Endothelial cell of umbilical vein (primary cell): ENCODE data around the gene AP4S1. TPM values are rescaled to one million over a fixed set of nuclear protein-coding genes. Genes with fewer than 3 reads are reported as not detected.

Experiments
- BruUV-seq: library from RNA; stranded (reverse); fragments of 400-500 nt; replicated peaks from 2 replicates; lab custom pipeline; 2021; lab: Mats Ljungman, UMichigan
- CTCF ChIA-PET: fragments of 300-600, 350-600 bp; sonication (Branson Sonifier 250); formaldehyde crosslinking; loops from one replicate; lab custom pipeline; 2021; ENCODE audit warnings: antibody characterized with exemption, inconsistent platforms; lab: Charles Lee
- POLR2A ChIA-PET: fragments of 300-600, 350-600 bp; sonication (Branson Sonifier 250); formaldehyde crosslinking; loops from one replicate; lab custom pipeline; 2021; ENCODE audit warnings: antibody characterized with exemption, inconsistent platforms; lab: Charles Lee
- DNase-seq: peaks from one replicate; pipeline ENCODE4 v3.0.0-alpha.2; 2011; ENCODE audit warnings: low read depth, low spot score
- FAIRE-seq: peaks from 2 replicates; lab custom pipeline; 2011; peaks lifted over from hg19 to GRCh38; lab: Jason Lieb, UNC
- H2AFZ ChIP-seq: 2 replicates; pipeline ENCODE4 v1.6.0; 2012; ENCODE audit warnings: low read depth, low read length, control low read depth, inconsistent platforms
- H3K27ac ChIP-seq: 2 replicates; pipeline ENCODE4 v1.5.1; 2011; ENCODE audit warnings: low read depth, mild to moderate bottlenecking, control low read depth, low read length, moderate library complexity; ENCODE audit not compliant: insufficient read depth
- H3K27me3 ChIP-seq, 2 experiments: 2 replicates each; pipeline versions ENCODE4 v1.6.0 to v1.6.1; 2011; ENCODE audit warnings: low read length in 2 of 2, mixed read lengths in 1 of 2; ENCODE audit not compliant: control insufficient read depth in 2 of 2, insufficient read depth in 2 of 2
- H3K36me3 ChIP-seq, 2 experiments: 2 replicates in 1 of 2; 3 replicates in 1 of 2; pipeline ENCODE4 v1.5.1; 2011; ENCODE audit warnings: low read length in 2 of 2, mild to moderate bottlenecking in 1 of 2, moderate library complexity in 1 of 2; ENCODE audit not compliant: control insufficient read depth in 2 of 2, insufficient read depth in 2 of 2; ENCODE audit errors: extremely low read depth in 1 of 2
- H3K4me1 ChIP-seq: 3 replicates; pipeline ENCODE4 v1.5.1; 2011; ENCODE audit warnings: mild to moderate bottlenecking, low read length; ENCODE audit not compliant: control insufficient read depth, insufficient read depth; ENCODE audit errors: extremely low read depth
- H3K4me2 ChIP-seq: 2 replicates; pipeline ENCODE4 v1.6.1; 2011; ENCODE audit warnings: low read length, control low read depth, mixed read lengths; ENCODE audit not compliant: insufficient read depth
- H3K4me3 ChIP-seq, 3 experiments: fragments of 200-600 bp in 1 of 3; sonication (generic), shearing (Covaris generic) in 1 of 3; replicated peaks in 1 of 3; 2 replicates each; pipeline ENCODE4 v1.5.1; 2011 to 2016; ENCODE audit warnings: control low read depth in 3 of 3, low read length in 3 of 3, mild to moderate bottlenecking in 2 of 3, inconsistent platforms in 1 of 3, low read depth in 1 of 3, moderate library complexity in 1 of 3; ENCODE audit not compliant: insufficient read depth in 1 of 3
- H3K79me2 ChIP-seq: 2 replicates; pipeline ENCODE4 v1.6.0; 2012; ENCODE audit warnings: low read length, inconsistent platforms; ENCODE audit not compliant: control insufficient read depth, insufficient read depth
- H3K9ac ChIP-seq: replicated peaks from 2 replicates; pipeline ENCODE3; 2011; ENCODE audit warnings: low read length, control low read depth; ENCODE audit not compliant: insufficient read depth; ENCODE audit errors: extremely low read depth
- H3K9me1 ChIP-seq: replicated peaks from 3 replicates; pipeline ENCODE4 v1.6.0; 2011; ENCODE audit warnings: mild to moderate bottlenecking, low read length; ENCODE audit not compliant: control insufficient read depth, insufficient read depth; ENCODE audit errors: extremely low read depth
- H3K9me3 ChIP-seq: replicated peaks from 2 replicates; pipeline ENCODE4 v1.5.1; 2012; ENCODE audit warnings: low read length, inconsistent platforms; ENCODE audit not compliant: control insufficient read depth, insufficient read depth
- H4K20me1 ChIP-seq: replicated peaks from 2 replicates; pipeline ENCODE3; 2011; ENCODE audit warnings: mild to moderate bottlenecking, low read length; ENCODE audit not compliant: control insufficient read depth, insufficient read depth; ENCODE audit errors: extremely low read depth
- EZH2 ChIP-seq: IDR thresholded peaks from 2 replicates; pipeline ENCODE4 v1.6.1; 2012; ENCODE audit warnings: borderline replicate concordance, low read depth, mild to moderate bottlenecking, moderate library complexity, low read length, inconsistent platforms; ENCODE audit not compliant: severe bottlenecking
- FOS ChIP-seq: IDR thresholded peaks from 2 replicates; pipeline ENCODE4 v1.6.1; 2011; ENCODE audit warnings: mild to moderate bottlenecking, low read length, moderate library complexity, borderline replicate concordance; ENCODE audit not compliant: insufficient read depth
- MAX ChIP-seq: IDR thresholded peaks from 2 replicates; pipeline ENCODE4 v1.6.1; 2011; ENCODE audit not compliant: insufficient read depth, insufficient read length
- MYC ChIP-seq: IDR thresholded peaks from one replicate; pipeline ENCODE4 v1.6.1; 2011; ENCODE audit warnings: mild to moderate bottlenecking, low read depth, low read length
- POLR2A ChIP-seq: IDR thresholded peaks from 2 replicates; pipeline ENCODE4 v1.6.1; 2012; ENCODE audit warnings: low read depth, mild to moderate bottlenecking, control low read depth, low read length
- POLR2AphosphoS5 ChIP-seq: IDR thresholded peaks from 2 replicates; pipeline ENCODE4 v1.6.1; 2012; ENCODE audit warnings: low read depth, mild to moderate bottlenecking, control low read depth, low read length, moderate library complexity; ENCODE audit not compliant: insufficient read depth
- dilution Hi-C: fragments of 300-500 bp; cut with MboI; formaldehyde crosslinking; loops from one replicate; pipeline ENCODE4 v1.15.0; 2019; ENCODE audit warnings: low sequenced_read_pairs; ENCODE audit not compliant: extremely low pct_ligation_motif_present
- intact Hi-C: fragments of 100-400 bp; cut with micrococcal nuclease; formaldehyde crosslinking; loops from one replicate; pipeline ENCODE4 v1.10.0; 2022
- polyA plus RNA-seq, 4 experiments: library from polyadenylated mRNA; depleted of rRNA in 3 of 4; stranded (reverse) in 3 of 4; unstranded in 1 of 4; fragments of >200 nt; gene quantifications; 2 replicates each; pipeline versions ENCODE4 v1.2.1 to v1.2.3, GENCODE V29; 2011 to 2012; ENCODE audit warnings: missing spikeins in 1 of 4
- total RNA-seq: library from RNA; stranded (reverse); gene quantifications from 2 replicates; pipeline ENCODE4 v1.2.3, GENCODE V29; 2021
- TF ChIP-seq, protein P1 (sequence below), 2 donors: IDR thresholded peaks; 1 replicate in 1 of 2; 2 replicates in 1 of 2; pipeline ENCODE4 v1.5.1; 2011; ENCODE audit warnings: low read length in 2 of 2, mild to moderate bottlenecking in 2 of 2, moderate library complexity in 2 of 2, control low read depth in 1 of 2, inconsistent platforms in 1 of 2, low read depth in 1 of 2; ENCODE audit not compliant: insufficient read depth in 1 of 2; ENCODE audit errors: extremely low read depth in 1 of 2

The AP4S1 gene
- total and polyA plus RNA-seq, 2 donors (not counting 3 experiments of a cell fraction or from before 2014, with no cell fraction given) = 2.8 to 7.2 TPM

DNA sequence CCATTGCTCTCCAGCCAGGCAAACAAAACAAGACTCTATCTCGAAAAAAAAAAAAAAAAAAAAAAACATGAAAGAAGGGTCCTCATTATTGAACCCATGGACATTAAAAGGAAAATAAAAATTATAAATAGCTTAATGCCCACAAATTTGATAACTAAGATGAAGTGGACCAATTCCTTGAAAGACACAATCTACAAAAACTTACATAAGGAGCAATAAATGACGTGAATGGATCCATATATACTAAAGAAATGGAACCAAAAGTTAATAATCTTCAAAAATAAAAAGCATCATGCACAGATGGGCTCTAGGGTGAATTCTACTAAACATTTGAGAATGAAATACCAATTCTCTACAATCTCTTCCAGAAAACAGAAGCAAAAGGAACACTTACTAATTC lies 47.7 kb upstream of the AP4S1 start:
- Histone ChIP-seq H3K4me2 (no peak overlapping the region), H3K79me2 (peaks cover 83% of the 10 kb centered on the region), H4K20me1 (peaks cover 14% of the 10 kb centered on the region), H3K27me3 (no peaks in the 10 kb centered on the region), H3K9ac (no peak overlapping the region), H3K9me1 (no peaks in the 10 kb centered on the region), H3K36me3 (no peaks in the 10 kb centered on the region), H3K4me3 (no peak overlapping the region), H3K9me3 (no peaks in the 10 kb centered on the region), H2AFZ (no peak overlapping the region), H3K4me1 (peaks cover 3% of the 10 kb centered on the region), H3K27ac (no peak overlapping the region)
- dilution Hi-C loops (no loop called here), intact Hi-C loops (no loop called here)
- FAIRE-seq = no peak
- no peak for TF ChIP-seq FOS
- no peak for TF ChIP-seq POLR2A
- TF ChIP-seq, protein P1, sequence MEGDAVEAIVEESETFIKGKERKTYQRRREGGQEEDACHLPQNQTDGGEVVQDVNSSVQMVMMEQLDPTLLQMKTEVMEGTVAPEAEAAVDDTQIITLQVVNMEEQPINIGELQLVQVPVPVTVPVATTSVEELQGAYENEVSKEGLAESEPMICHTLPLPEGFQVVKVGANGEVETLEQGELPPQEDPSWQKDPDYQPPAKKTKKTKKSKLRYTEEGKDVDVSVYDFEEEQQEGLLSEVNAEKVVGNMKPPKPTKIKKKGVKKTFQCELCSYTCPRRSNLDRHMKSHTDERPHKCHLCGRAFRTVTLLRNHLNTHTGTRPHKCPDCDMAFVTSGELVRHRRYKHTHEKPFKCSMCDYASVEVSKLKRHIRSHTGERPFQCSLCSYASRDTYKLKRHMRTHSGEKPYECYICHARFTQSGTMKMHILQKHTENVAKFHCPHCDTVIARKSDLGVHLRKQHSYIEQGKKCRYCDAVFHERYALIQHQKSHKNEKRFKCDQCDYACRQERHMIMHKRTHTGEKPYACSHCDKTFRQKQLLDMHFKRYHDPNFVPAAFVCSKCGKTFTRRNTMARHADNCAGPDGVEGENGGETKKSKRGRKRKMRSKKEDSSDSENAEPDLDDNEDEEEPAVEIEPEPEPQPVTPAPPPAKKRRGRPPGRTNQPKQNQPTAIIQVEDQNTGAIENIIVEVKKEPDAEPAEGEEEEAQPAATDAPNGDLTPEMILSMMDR (IDR thresholded peaks at IDR 0.05; ENCODE audit: extremely low read depth in 1 of 2, insufficient read depth in 1 of 2, low read depth in 1 of 2, low read length in 2 of 2) = no peak
- no peak for TF ChIP-seq MYC
- TF ChIP-seq MAX = no peak
- no peak for TF ChIP-seq EZH2
- TF ChIP-seq POLR2AphosphoS5 = no peak
- ChIA-PET POLR2A (no interaction called here), CTCF (interaction anchor here (0.9 to 5.5 kb wide), 2 partner anchors 61 to 106 kb away, joined by 4 to 28 read pairs; no protein-coding TSS in a partner anchor)
- no peak for DNase-seq
- no TSS peak for BruUV-seq
